Esophagus squamous epithelium (tissue), 4 donors: ENCODE measurements around the gene BABAM2.

Experiments
- POLR2A ChIP-seq, 4 donors: fragments of 450-650 bp; IDR thresholded peaks; one replicate each; pipeline ENCODE4 v1.6.1; 2017; ENCODE audit warnings: antibody characterized with exemption in 4 of 4, mild to moderate bottlenecking in 4 of 4, moderate library complexity in 3 of 4
- TF ChIP-seq, protein P1 (sequence below), 6 experiments: fragments of 450-650 bp in 4 of 6; fragments of 200-600 bp in 2 of 6; sonication (generic) in 2 of 6; IDR thresholded peaks; one replicate each; pipeline ENCODE4 v1.5.1; 2016 to 2019; ENCODE audit warnings: antibody characterized with exemption in 6 of 6, mild to moderate bottlenecking in 4 of 6, moderate library complexity in 4 of 6

DNA sequence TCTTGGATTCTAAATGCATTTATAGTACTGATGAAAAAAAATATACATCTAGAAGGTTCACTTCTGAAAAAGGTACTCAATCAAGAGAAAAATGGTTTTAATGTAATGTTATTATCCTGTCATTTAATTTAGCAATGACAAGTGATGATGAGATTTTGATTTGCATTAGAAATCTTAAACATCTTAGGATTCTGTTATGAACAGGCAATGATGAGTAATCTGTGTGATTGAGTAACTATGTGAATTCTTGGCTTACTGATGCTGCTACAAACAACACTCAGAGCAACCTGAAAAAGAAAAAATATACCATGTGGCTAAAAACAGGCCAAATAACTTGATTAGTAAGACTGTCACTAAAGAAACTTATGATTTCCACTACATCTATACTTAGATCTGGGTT is 30.4 kb upstream of the BABAM2 start:
- TF ChIP-seq, protein P1, sequence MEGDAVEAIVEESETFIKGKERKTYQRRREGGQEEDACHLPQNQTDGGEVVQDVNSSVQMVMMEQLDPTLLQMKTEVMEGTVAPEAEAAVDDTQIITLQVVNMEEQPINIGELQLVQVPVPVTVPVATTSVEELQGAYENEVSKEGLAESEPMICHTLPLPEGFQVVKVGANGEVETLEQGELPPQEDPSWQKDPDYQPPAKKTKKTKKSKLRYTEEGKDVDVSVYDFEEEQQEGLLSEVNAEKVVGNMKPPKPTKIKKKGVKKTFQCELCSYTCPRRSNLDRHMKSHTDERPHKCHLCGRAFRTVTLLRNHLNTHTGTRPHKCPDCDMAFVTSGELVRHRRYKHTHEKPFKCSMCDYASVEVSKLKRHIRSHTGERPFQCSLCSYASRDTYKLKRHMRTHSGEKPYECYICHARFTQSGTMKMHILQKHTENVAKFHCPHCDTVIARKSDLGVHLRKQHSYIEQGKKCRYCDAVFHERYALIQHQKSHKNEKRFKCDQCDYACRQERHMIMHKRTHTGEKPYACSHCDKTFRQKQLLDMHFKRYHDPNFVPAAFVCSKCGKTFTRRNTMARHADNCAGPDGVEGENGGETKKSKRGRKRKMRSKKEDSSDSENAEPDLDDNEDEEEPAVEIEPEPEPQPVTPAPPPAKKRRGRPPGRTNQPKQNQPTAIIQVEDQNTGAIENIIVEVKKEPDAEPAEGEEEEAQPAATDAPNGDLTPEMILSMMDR (IDR thresholded peaks at IDR 0.05), result no peak
- no peak for TF ChIP-seq POLR2A (IDR thresholded peaks at IDR 0.05)
